ENCODE data around the gene VPS36.
A peak's percentile ranks its signal among the peaks of the same experiment; 100 is the strongest.

DNA sequence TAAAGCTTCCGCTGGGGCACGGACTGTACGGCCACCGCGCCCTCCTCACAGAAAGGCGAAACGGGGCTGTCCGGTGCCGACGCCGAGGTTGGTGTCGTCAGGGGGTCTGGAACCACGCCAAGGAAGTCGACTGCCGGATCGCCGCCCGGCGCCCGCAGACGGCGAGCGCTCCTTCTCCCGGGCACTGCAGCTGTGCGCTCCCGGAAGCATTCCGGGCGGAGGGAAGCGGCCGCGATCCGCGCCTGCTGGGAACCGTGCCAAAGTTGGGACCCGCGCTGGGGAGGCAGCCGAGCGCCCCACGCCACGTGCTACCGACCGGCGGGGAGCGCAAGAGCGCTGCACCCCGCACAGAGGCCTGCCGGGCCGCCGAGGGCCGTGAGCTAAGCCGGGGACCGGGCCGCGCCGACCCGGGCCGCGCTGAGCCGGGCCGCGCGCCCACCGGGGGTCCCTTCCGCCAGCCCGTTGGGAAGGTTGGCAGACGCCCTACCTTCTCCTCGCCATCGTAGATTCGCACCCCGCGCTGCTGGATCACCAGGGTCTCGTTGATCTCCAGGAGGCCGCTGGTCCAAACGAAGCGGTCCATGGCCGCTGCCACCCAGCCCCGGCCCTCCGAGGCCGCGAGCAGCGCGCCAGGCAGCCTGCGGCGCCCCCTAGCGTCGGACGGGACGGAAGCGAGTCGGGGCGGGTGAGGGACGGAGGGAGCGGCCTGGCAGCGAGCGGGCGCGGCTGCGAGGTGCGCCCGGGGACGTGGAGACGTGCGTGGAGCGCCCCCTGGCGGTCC is at the start of gene VPS36:
- TF ChIP-seq POLR2A (IDR thresholded peaks at IDR 0.05; ENCODE audit: control extremely low read depth in 1 of 2, low read depth in 2 of 2, low read length in 2 of 2) (peak; percentile 94), SIRT6 (IDR thresholded peaks at IDR 0.05; ENCODE audit: low read length) (no peak), EZH2 (IDR thresholded peaks at IDR 0.05; ENCODE audit: low read depth, low read length, severe bottlenecking) (no peak), SIN3A (conservative IDR thresholded peaks at IDR 0.05 in 1 of 2, IDR thresholded peaks at IDR 0.05 in 1 of 2; ENCODE audit: low read depth in 1 of 2, low read length in 2 of 2) (peak in 1 of 2 experiments; percentile 53; a peak in 2 of 4 replicates), POLR2AphosphoS5 (IDR thresholded peaks at IDR 0.05; ENCODE audit: low read depth, low read length) (peak; percentile 83), RFX5 (IDR thresholded peaks at IDR 0.05; ENCODE audit: borderline replicate concordance, low read depth, low read length) (no peak), BACH1 (IDR thresholded peaks at IDR 0.05; ENCODE audit: low read length) (no peak), HDAC6 (IDR thresholded peaks at IDR 0.05; ENCODE audit: low read depth, low read length) (no peak), TAF7 (optimal IDR thresholded peaks at IDR 0.05; ENCODE audit: borderline replicate concordance, low read depth, low read length) (peak; percentile 90), EP300 (IDR thresholded peaks at IDR 0.05; ENCODE audit: borderline replicate concordance in 1 of 2, low read depth in 2 of 2, low read length in 2 of 2) (peak in 1 of 2 experiments; percentile 18; a peak in 1 of 3 replicates), RAD21 (IDR thresholded peaks at IDR 0.05 in 1 of 2, conservative IDR thresholded peaks at IDR 0.05 in 1 of 2; ENCODE audit: low read depth in 2 of 2, low read length in 2 of 2) (peak; percentile 77 to 94)
- TF ChIP-seq, protein P1, sequence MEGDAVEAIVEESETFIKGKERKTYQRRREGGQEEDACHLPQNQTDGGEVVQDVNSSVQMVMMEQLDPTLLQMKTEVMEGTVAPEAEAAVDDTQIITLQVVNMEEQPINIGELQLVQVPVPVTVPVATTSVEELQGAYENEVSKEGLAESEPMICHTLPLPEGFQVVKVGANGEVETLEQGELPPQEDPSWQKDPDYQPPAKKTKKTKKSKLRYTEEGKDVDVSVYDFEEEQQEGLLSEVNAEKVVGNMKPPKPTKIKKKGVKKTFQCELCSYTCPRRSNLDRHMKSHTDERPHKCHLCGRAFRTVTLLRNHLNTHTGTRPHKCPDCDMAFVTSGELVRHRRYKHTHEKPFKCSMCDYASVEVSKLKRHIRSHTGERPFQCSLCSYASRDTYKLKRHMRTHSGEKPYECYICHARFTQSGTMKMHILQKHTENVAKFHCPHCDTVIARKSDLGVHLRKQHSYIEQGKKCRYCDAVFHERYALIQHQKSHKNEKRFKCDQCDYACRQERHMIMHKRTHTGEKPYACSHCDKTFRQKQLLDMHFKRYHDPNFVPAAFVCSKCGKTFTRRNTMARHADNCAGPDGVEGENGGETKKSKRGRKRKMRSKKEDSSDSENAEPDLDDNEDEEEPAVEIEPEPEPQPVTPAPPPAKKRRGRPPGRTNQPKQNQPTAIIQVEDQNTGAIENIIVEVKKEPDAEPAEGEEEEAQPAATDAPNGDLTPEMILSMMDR (IDR thresholded peaks at IDR 0.05; ENCODE audit: control extremely low read depth in 1 of 3, insufficient read depth in 1 of 3, low read depth in 1 of 3, low read length in 3 of 3), result peak; percentile 89 to 99 (median 98)
- TF ChIP-seq, protein P2, sequence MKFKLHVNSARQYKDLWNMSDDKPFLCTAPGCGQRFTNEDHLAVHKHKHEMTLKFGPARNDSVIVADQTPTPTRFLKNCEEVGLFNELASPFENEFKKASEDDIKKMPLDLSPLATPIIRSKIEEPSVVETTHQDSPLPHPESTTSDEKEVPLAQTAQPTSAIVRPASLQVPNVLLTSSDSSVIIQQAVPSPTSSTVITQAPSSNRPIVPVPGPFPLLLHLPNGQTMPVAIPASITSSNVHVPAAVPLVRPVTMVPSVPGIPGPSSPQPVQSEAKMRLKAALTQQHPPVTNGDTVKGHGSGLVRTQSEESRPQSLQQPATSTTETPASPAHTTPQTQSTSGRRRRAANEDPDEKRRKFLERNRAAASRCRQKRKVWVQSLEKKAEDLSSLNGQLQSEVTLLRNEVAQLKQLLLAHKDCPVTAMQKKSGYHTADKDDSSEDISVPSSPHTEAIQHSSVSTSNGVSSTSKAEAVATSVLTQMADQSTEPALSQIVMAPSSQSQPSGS (IDR thresholded peaks at IDR 0.05; ENCODE audit: low read length), result no peak
- TF ChIP-seq, protein P3, sequence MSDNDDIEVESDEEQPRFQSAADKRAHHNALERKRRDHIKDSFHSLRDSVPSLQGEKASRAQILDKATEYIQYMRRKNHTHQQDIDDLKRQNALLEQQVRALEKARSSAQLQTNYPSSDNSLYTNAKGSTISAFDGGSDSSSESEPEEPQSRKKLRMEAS (IDR thresholded peaks at IDR 0.05), result peak; percentile 68; the same call in 1 of the 2 replicates

All from H1 (cell line).